SU-DHL-6 (cell line): ENCODE data around the gene TTC12.

Experiments used
- EZH2phosphoT487 ChIP-seq: fragments of 200-600 bp; sonication (generic), shearing (Covaris generic); conservative IDR thresholded peaks from 2 replicates; pipeline ENCODE4 v1.6.1; 2018; ENCODE audit warnings: mild to moderate bottlenecking, antibody characterized with exemption, low read length, moderate library complexity, mixed read lengths
- TF ChIP-seq, protein P1 (sequence below): fragments of 200-600 bp; sonication (generic); IDR thresholded peaks from one replicate; pipeline ENCODE4 v1.5.1; 2017; ENCODE audit warnings: antibody characterized with exemption, mild to moderate bottlenecking, low read length, moderate library complexity; ENCODE audit not compliant: insufficient read depth, poor library complexity, severe bottlenecking

DNA sequence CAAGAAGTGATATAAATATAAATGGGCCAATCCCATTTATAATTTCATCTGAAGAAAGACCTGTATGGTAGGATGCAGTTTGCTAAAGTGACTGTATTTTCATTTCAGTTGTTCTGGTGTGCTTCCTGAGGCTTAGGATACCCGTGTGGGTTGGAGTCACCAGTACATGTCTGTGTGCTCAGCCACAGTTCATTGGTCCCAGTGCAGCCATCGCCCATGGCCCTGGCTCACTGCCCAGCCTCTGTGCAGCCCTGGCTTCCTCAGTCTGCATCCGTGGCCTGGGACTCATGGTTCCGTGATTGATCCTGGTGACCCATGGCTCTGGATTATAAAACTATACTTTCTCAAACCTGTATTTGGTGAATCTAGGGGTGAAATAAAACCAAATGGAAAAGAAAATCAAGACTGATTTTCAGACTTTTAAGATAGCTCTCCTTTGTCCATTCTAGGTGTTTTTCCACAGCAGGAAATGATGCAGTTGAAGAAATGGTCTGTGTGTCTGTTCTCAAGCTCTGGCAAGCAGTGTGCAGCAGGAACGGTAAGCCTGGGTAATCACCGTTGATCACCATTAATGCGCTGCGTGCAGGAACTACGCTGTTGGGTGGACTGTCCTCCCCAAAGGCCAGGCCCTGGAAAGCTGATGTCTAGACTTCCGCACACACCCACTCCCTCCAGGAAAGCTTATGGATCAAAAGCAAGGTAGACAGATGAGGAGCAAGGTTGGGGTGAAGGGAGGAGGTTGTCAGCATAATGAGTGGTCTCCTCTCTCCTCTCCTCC is 27.2 kb downstream of the TTC12 start:
- TF ChIP-seq, protein P1, sequence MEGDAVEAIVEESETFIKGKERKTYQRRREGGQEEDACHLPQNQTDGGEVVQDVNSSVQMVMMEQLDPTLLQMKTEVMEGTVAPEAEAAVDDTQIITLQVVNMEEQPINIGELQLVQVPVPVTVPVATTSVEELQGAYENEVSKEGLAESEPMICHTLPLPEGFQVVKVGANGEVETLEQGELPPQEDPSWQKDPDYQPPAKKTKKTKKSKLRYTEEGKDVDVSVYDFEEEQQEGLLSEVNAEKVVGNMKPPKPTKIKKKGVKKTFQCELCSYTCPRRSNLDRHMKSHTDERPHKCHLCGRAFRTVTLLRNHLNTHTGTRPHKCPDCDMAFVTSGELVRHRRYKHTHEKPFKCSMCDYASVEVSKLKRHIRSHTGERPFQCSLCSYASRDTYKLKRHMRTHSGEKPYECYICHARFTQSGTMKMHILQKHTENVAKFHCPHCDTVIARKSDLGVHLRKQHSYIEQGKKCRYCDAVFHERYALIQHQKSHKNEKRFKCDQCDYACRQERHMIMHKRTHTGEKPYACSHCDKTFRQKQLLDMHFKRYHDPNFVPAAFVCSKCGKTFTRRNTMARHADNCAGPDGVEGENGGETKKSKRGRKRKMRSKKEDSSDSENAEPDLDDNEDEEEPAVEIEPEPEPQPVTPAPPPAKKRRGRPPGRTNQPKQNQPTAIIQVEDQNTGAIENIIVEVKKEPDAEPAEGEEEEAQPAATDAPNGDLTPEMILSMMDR = no peak
- TF ChIP-seq EZH2phosphoT487 = no peak
